GM19193 (cell line): ENCODE measurements around the gene R3HCC1L.

Experiments
- POLR2A ChIP-seq: IDR thresholded peaks from 4 replicates; pipeline ENCODE4 v1.6.1; 2011; ENCODE audit not compliant: insufficient read depth, insufficient read length; ENCODE audit errors: extremely low read depth

Gene R3HCC1L

GRCh38 chr10:98242823-98243222 is 108.4 kb downstream of the R3HCC1L start:
- no peak for TF ChIP-seq POLR2A

GRCh38 chr10:98244141-98244540 is 109.7 kb downstream of the R3HCC1L start:
- no peak for TF ChIP-seq POLR2A

- no peak for TF ChIP-seq POLR2A
Measured at GRCh38 chr10:98244586-98244985, 110.1 kb downstream of the R3HCC1L start.

- TF ChIP-seq POLR2A: no peak
Measured at GRCh38 chr10:98246911-98247805, 112.7 kb downstream of the R3HCC1L start.

GRCh38 chr10:98248018-98248417 is 113.6 kb downstream of the R3HCC1L start:
- TF ChIP-seq POLR2A: no peak

- TF ChIP-seq POLR2A: no peak
Measured at GRCh38 chr10:98249134-98249533, 114.7 kb downstream of the R3HCC1L start.

GRCh38 chr10:98251399-98251798 is 116.9 kb downstream of the R3HCC1L start:
- no peak for TF ChIP-seq POLR2A

GRCh38 chr10:98252464-98252863 is 118.0 kb downstream of the R3HCC1L start:
- no peak for TF ChIP-seq POLR2A

- no peak for TF ChIP-seq POLR2A
Measured at GRCh38 chr10:98253499-98253898, 119.0 kb downstream of the R3HCC1L start.

GRCh38 chr10:98254234-98254974 is 119.9 kb downstream of the R3HCC1L start:
- TF ChIP-seq POLR2A: no peak

- TF ChIP-seq POLR2A: no peak
Measured at GRCh38 chr10:98255146-98255877, 120.9 kb downstream of the R3HCC1L start.

- no peak for TF ChIP-seq POLR2A
Measured at GRCh38 chr10:98256692-98257091, 122.2 kb downstream of the R3HCC1L start.

- no peak for TF ChIP-seq POLR2A
Measured at GRCh38 chr10:98257198-98257597, 122.7 kb downstream of the R3HCC1L start.

GRCh38 chr10:98257961-98258360 is 123.5 kb downstream of the R3HCC1L start:
- TF ChIP-seq POLR2A: no peak
